GM18508 (cell line): ENCODE data around the gene KIF3B.
"Not testable (repeated sequence)": the region's sequence is repeated elsewhere in the genome, so short reads cannot be mapped to it uniquely, and the experiment has no call there.

Experiments
- ATAC-seq: cut with Tn5 transposase; IDR thresholded peaks from one replicate; pipeline ENCODE4 v1.9.1; 2021; ENCODE audit warnings: moderate number of reproducible peaks; ENCODE audit not compliant: insufficient read depth, unreplicated experiment

The KIF3B gene

GRCh38 chr20:32291166-32291565 lies 13.7 kb downstream of the KIF3B start:
- no peak for ATAC-seq

GRCh38 chr20:32292548-32292947 lies 15.1 kb downstream of the KIF3B start:
- no peak for ATAC-seq

- no peak for ATAC-seq
Observed at GRCh38 chr20:32294071-32294470, 16.6 kb downstream of the KIF3B start.

- no peak for ATAC-seq
Observed at GRCh38 chr20:32296412-32296811, 19.0 kb downstream of the KIF3B start.

- ATAC-seq: no peak
Observed at GRCh38 chr20:32296819-32297420, 19.5 kb downstream of the KIF3B start.

- ATAC-seq: no peak
Observed at GRCh38 chr20:32297439-32297838, 20.0 kb downstream of the KIF3B start.

GRCh38 chr20:32300647-32301046 lies 23.2 kb downstream of the KIF3B start:
- no peak for ATAC-seq

- ATAC-seq: no peak
Observed at GRCh38 chr20:32301719-32302506, 24.5 kb downstream of the KIF3B start.

- no peak for ATAC-seq
Observed at GRCh38 chr20:32302507-32302872, 25.0 kb downstream of the KIF3B start.

GRCh38 chr20:32304131-32304746 lies 26.8 kb downstream of the KIF3B start:
- no peak for ATAC-seq

- no peak for ATAC-seq
Observed at GRCh38 chr20:32312718-32313424, 35.4 kb downstream of the KIF3B start.

GRCh38 chr20:32314768-32315167 lies 37.3 kb downstream of the KIF3B start:
- ATAC-seq: no peak

GRCh38 chr20:32315399-32315798 lies 37.9 kb downstream of the KIF3B start:
- ATAC-seq: no peak

- ATAC-seq: no peak
Observed at GRCh38 chr20:32315891-32316290, 38.4 kb downstream of the KIF3B start.

GRCh38 chr20:32316667-32317066 lies 39.2 kb downstream of the KIF3B start:
- ATAC-seq: no peak

GRCh38 chr20:32319100-32319499 lies 41.6 kb downstream of the KIF3B start:
- no peak for ATAC-seq

- ATAC-seq: no peak
Observed at GRCh38 chr20:32320305-32320704, 42.9 kb downstream of the KIF3B start.

GRCh38 chr20:32321390-32321789 lies 43.9 kb downstream of the KIF3B start:
- no peak for ATAC-seq

GRCh38 chr20:32322260-32322659 lies 44.8 kb downstream of the KIF3B start:
- ATAC-seq: not testable (repeated sequence)

- not testable (repeated sequence) for ATAC-seq
Observed at GRCh38 chr20:32323761-32324160, 46.3 kb downstream of the KIF3B start.
